A549 (cell line): ENCODE measurements around the gene G2E3. TPM values are rescaled to one million over a fixed set of nuclear protein-coding genes. Genes with fewer than 3 reads are reported as not detected.

Experiments used
- ATAC-seq, 2 experiments: fragments of 200-7000 bp in 1 of 2; fragments of >200 bp in 1 of 2; cut with Nextera tagmentation in 1 of 2; cut with Tn5 transposase in 1 of 2; 3 replicates each; pipeline versions ENCODE4 v1.8.0 to v1.9.1; 2018 to 2020; ENCODE audit warnings: mild to moderate bottlenecking in 1 of 2, moderate library complexity in 1 of 2
- CTCF ChIA-PET: fragments of 300-600 bp; sonication (Branson Sonifier 250); formaldehyde crosslinking; extraction: SDS; loops from one replicate; lab custom pipeline; 2021; ENCODE audit warnings: antibody characterized with exemption, inconsistent platforms; lab: Yijun Ruan, JAX
- POLR2A ChIA-PET: fragments of 350-600 bp; formaldehyde crosslinking; extraction: SDS; loops from one replicate; lab custom pipeline; 2021; ENCODE audit warnings: antibody characterized with exemption, inconsistent platforms; lab: Yijun Ruan, JAX
- DNase-seq, 2 experiments: peaks; one replicate each; pipeline versions ENCODE4 v3.0.0 to v3.0.0-alpha.2; 2011 to 2016; ENCODE audit warnings: low read depth in 1 of 2, low spot score in 1 of 2
- FAIRE-seq: peaks from 2 replicates; lab custom pipeline; 2011; peaks lifted over from hg19 to GRCh38; lab: Jason Lieb, UNC
- H3K27ac ChIP-seq, 2 experiments: fragments of >200 bp; sonication (Bioruptor Twin); formaldehyde crosslinking; 3 replicates each; pipeline ENCODE4 v1.5.1; 2016 to 2017
- H3K4me1 ChIP-seq: fragments of >200 bp; sonication (Bioruptor Twin); formaldehyde crosslinking; 3 replicates; pipeline ENCODE4 v1.6.1; 2016
- H3K4me2 ChIP-seq: fragments of >200 bp; sonication (Bioruptor Twin); formaldehyde crosslinking; 3 replicates; pipeline ENCODE4 v1.6.1; 2016
- H3K4me3 ChIP-seq: fragments of >200 bp; sonication (Bioruptor Twin); formaldehyde crosslinking; 3 replicates; pipeline ENCODE4 v1.5.1; 2016
- H3K9me3 ChIP-seq: fragments of >200 bp; sonication (Bioruptor Twin); formaldehyde crosslinking; 3 replicates; pipeline ENCODE4 v1.6.1; 2016
- CBX2 ChIP-seq: fragments of 200-600 bp; sonication (generic); IDR thresholded peaks from 2 replicates; pipeline ENCODE4 v1.6.1; 2016; ENCODE audit warnings: low read depth, mild to moderate bottlenecking, borderline replicate concordance
- CHD4 ChIP-seq: fragments of 200-600 bp; sonication (generic); IDR thresholded peaks from 2 replicates; pipeline ENCODE4 v1.6.1; 2016; ENCODE audit warnings: antibody characterized with exemption, mild to moderate bottlenecking, borderline replicate concordance
- FOSB ChIP-seq: fragments of 250-450 bp; sonication (Bioruptor Pico); IDR thresholded peaks from 2 replicates; pipeline ENCODE4 v1.5.0; 2020; ENCODE audit warnings: mild to moderate bottlenecking, moderate library complexity
- HOXB13 ChIP-seq: fragments of 250-450 bp; sonication (Bioruptor Pico); IDR thresholded peaks from 2 replicates; pipeline ENCODE4 v1.5.0; 2020; ENCODE audit warnings: low read depth, mild to moderate bottlenecking, moderate library complexity
- KDM1A ChIP-seq: fragments of 200-600 bp; sonication (generic); IDR thresholded peaks from 2 replicates; pipeline ENCODE4 v1.6.1; 2016; ENCODE audit warnings: low read depth, mild to moderate bottlenecking
- KDM5A ChIP-seq: fragments of 200-600 bp; sonication (generic); IDR thresholded peaks from 2 replicates; pipeline ENCODE4 v1.6.1; 2016; ENCODE audit warnings: antibody characterized with exemption, mild to moderate bottlenecking
- NR3C1 ChIP-seq: fragments of >200 bp; sonication (Bioruptor Twin); formaldehyde crosslinking; IDR thresholded peaks from 3 replicates; pipeline ENCODE4 v1.6.1; 2017
- PHF8 ChIP-seq: fragments of 200-600 bp; sonication (generic); IDR thresholded peaks from 2 replicates; pipeline ENCODE4 v1.6.1; 2016; ENCODE audit warnings: low read depth, mild to moderate bottlenecking, antibody characterized with exemption, moderate library complexity, borderline replicate concordance
- POLR2A ChIP-seq: IDR thresholded peaks from 2 replicates; pipeline ENCODE4 v1.6.1; 2012; ENCODE audit warnings: mild to moderate bottlenecking, low read length
- RAD21 ChIP-seq, 2 experiments: fragments of >200 bp in 1 of 2; sonication (Bioruptor Twin) in 1 of 2; formaldehyde crosslinking in 1 of 2; IDR thresholded peaks in 1 of 2; conservative IDR thresholded peaks in 1 of 2; 2 replicates in 1 of 2; 3 replicates in 1 of 2; pipeline ENCODE4 v1.6.1; 2012 to 2018; ENCODE audit warnings: inconsistent platforms in 1 of 2
- RFX5 ChIP-seq: fragments of 450-650 bp; IDR thresholded peaks from 2 replicates; pipeline ENCODE4 v1.7.1; 2014; ENCODE audit warnings: antibody characterized with exemption, mild to moderate bottlenecking, moderate library complexity
- RNF2 ChIP-seq: fragments of 200-600 bp; sonication (generic); IDR thresholded peaks from 2 replicates; pipeline ENCODE4 v1.6.1; 2016; ENCODE audit warnings: low read depth, mild to moderate bottlenecking, antibody characterized with exemption, moderate library complexity, borderline replicate concordance
- TFCP2L1 ChIP-seq: fragments of 250-450 bp; sonication (Bioruptor Pico); IDR thresholded peaks from 2 replicates; pipeline ENCODE4 v1.5.0; 2021; ENCODE audit warnings: mild to moderate bottlenecking
- ZNF302 ChIP-seq: fragments of 250-450 bp; sonication (Bioruptor Pico); IDR thresholded peaks from 2 replicates; pipeline ENCODE4 v1.9.0; 2021; ENCODE audit warnings: inconsistent platforms, mild to moderate bottlenecking, moderate library complexity
- WGBS: methylation state at CpG from one replicate; pipeline ENCODE4 v1.1.6; 2017; ENCODE audit errors: missing lambda C conversion rate; 5-methylcytosine and 5-hydroxymethylcytosine counted together
- polyA plus RNA-seq, 4 experiments: library from polyadenylated mRNA; depleted of rRNA in 3 of 4; stranded (reverse); fragments of >200 nt; fragmentation: RNase III in 1 of 4; extraction: RNeasy Plus Mini Kit Qiagen cat#74134 plus additional on column Dnase treatment in 1 of 4; gene quantifications; 2 replicates in 3 of 4; 3 replicates in 1 of 4; pipeline ENCODE4 v1.2.3, GENCODE V29; 2011 to 2017
- TF ChIP-seq, protein P1 (sequence below): fragments of >200 bp; sonication (Bioruptor Twin); formaldehyde crosslinking; IDR thresholded peaks from 2 replicates; pipeline ENCODE4 v1.6.1; 2016
- TF ChIP-seq, protein P2 (sequence below): IDR thresholded peaks from 2 replicates; pipeline ENCODE4 v1.6.1; 2012
- TF ChIP-seq, protein P3 (sequence below): fragments of 250-450 bp; sonication (Bioruptor Pico); IDR thresholded peaks from 2 replicates; pipeline ENCODE4 v1.5.0; 2020; ENCODE audit warnings: low read depth, mild to moderate bottlenecking, moderate library complexity
- TF ChIP-seq, protein P4 (sequence below): fragments of 150-350 bp; IDR thresholded peaks from 2 replicates; pipeline ENCODE4 v1.6.1; 2014; ENCODE audit warnings: low read depth, mild to moderate bottlenecking, low read length

The G2E3 gene
- polyA plus RNA-seq, 2 of the 4 experiments (the other 2 are of a cell fraction): 18.2 to 27.9 TPM

DNA sequence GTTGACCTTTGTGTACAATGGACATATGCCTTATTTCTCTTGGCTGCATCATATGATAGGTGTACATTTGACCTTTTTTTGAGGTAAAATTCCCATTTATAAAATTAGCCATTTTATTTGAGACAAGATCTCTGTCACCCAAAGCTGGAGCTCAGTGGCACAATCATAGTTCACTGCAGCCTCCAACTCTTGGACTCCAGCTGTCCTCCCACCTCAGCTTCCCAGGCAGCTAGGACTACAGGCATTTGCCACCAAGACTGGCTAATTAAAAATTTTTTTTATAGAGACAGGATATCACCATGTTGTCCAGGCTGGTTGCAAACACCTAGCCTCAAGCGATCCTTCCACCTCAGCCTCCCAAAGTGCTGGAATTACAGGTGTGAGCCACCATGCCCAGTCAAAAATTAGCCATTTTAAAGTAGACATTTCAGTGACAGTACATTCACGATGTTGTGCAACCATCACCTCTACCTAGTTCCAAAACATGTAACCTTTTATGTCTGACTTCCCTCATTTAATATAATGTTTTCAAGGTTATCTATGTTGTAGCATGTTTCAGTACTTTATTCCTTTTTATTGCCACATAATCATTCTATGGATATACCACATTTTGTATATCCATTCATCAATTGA is 5.4 kb downstream of the G2E3 start:
- Histone ChIP-seq H3K4me1 (peaks cover 34% of the 10 kb centered on the region), H3K27ac (no peak overlapping the region), H3K4me3 (no peak overlapping the region), H3K9me3 (no peaks in the 10 kb centered on the region), H3K4me2 (no peak overlapping the region)
- ATAC-seq: no peak
- 97% methylated on average over 2 of the region's 2 CpGs for WGBS
- TF ChIP-seq RNF2 (no peak), HOXB13 (no peak)
- ChIA-PET CTCF (interaction anchor here (0.6 to 1.8 kb wide), 3 partner anchors 8 to 45 kb away, joined by 3 to 5 read pairs (median 4); no protein-coding TSS in a partner anchor), POLR2A (no interaction called here)
- no peak for FAIRE-seq
- DNase-seq: no peak

DNA sequence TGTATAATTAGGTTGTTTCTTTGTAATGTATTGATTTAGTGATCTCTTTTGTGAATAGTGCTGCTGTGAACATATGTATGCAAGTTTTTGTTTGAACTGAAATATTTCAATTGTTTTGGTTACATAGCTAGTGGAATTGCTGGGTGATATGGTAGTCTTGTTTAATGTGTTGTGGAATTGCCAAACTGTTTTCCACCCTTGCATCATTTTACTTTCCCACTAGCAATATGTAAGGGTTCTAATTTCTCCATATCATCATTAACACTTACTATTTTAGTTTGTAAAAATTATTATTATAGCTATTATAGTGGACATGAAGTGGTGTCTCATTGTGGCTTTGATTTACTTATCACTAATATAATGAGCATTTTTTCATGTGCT is 5.9 kb downstream of the G2E3 start:
- Histone ChIP-seq H3K4me3 (no peak overlapping the region), H3K4me1 (peaks cover 39% of the 10 kb centered on the region), H3K9me3 (no peaks in the 10 kb centered on the region)
- ChIA-PET CTCF (interaction anchor here (1.5 kb wide), 1 partner anchor 8 kb away, joined by 4 read pairs; no protein-coding TSS in a partner anchor), POLR2A (no interaction called here)
- no peak for TF ChIP-seq KDM1A
- no peak for TF ChIP-seq CBX2
- no peak for TF ChIP-seq RFX5
- TF ChIP-seq, protein P1, sequence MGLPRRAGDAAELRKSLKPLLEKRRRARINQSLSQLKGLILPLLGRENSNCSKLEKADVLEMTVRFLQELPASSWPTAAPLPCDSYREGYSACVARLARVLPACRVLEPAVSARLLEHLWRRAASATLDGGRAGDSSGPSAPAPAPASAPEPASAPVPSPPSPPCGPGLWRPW: no peak
- TF ChIP-seq ZNF302 (CRISPR knock-in tag): no peak
- TF ChIP-seq, protein P2, sequence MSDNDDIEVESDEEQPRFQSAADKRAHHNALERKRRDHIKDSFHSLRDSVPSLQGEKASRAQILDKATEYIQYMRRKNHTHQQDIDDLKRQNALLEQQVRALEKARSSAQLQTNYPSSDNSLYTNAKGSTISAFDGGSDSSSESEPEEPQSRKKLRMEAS: no peak
- no peak for TF ChIP-seq NR3C1
- TF ChIP-seq, protein P3, sequence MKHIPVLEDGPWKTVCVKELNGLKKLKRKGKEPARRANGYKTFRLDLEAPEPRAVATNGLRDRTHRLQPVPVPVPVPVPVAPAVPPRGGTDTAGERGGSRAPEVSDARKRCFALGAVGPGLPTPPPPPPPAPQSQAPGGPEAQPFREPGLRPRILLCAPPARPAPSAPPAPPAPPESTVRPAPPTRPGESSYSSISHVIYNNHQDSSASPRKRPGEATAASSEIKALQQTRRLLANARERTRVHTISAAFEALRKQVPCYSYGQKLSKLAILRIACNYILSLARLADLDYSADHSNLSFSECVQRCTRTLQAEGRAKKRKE: no peak
- TF ChIP-seq FOSB (CRISPR knock-in tag): no peak
- no peak for TF ChIP-seq CHD4
- TF ChIP-seq, all 56 proteins: peak for 0
- Histone ChIP-seq H3K4me2 (no peak overlapping the region), H3K27ac (no peak overlapping the region)
- DNase-seq (no peak), ATAC-seq (no peak), FAIRE-seq (no peak)

DNA sequence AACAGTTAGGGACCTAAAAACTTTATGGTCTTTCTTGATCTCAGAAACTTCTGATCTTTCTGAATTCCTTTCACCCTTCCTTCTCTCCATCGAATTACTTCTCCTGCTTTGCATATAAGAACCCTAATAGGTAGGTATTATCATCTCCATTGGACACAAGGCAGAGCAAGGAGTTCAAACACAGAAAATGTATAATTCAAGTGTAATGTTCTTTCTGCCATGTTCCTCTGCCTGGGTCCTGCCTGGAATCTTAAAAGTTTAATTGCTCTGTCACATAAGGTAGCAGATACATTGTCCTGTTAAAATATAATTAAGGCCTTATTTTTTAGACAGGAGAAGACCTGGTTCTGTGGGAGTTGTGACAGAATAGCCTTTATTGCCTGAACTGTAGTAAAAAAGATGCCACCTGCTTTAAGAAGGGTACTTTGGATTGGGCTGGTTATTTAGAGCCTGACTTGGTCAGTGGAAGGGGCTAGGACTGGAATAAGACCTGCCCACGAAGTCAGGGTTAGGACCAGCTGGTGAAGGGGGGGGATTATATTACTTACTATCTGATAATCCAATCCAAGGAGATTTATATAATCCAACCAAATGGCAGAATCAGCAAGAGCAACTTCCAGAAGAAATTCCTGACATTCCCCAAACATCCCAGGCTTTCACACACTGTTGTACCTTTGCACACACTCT is 10.4 kb downstream of the G2E3 start:
- Histone ChIP-seq H3K4me2 (peak overlapping the region; percentile 36), H3K4me3 (no peak overlapping the region), H3K27ac (no peak overlapping the region), H3K9me3 (no peaks in the 10 kb centered on the region), H3K4me1 (peaks cover 49% of the 10 kb centered on the region)
- ATAC-seq (peak; percentile 24 to 44; a peak in 3 of 6 replicates), FAIRE-seq (no peak), DNase-seq (no peak)
- WGBS: 42% methylated on average over 2 of the region's 2 CpGs
- POLR2A ChIA-PET: no interaction called here
- TF ChIP-seq POLR2A (no peak), KDM5A (no peak), RNF2 (no peak), TFCP2L1 (no peak), PHF8 (no peak), RAD21 (conservative IDR thresholded peaks at IDR 0.05 in 1 of 2, IDR thresholded peaks at IDR 0.05 in 1 of 2) (no peak)
- TF ChIP-seq, protein P4, sequence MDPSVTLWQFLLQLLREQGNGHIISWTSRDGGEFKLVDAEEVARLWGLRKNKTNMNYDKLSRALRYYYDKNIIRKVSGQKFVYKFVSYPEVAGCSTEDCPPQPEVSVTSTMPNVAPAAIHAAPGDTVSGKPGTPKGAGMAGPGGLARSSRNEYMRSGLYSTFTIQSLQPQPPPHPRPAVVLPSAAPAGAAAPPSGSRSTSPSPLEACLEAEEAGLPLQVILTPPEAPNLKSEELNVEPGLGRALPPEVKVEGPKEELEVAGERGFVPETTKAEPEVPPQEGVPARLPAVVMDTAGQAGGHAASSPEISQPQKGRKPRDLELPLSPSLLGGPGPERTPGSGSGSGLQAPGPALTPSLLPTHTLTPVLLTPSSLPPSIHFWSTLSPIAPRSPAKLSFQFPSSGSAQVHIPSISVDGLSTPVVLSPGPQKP: no peak
- CTCF ChIA-PET: interaction anchor here (1.1 kb wide), 1 partner anchor 13 kb away, joined by 3 read pairs; no protein-coding TSS in a partner anchor
